ENCODE data around the gene CLHC1. TPM values are rescaled to one million over a fixed set of nuclear protein-coding genes. Genes with fewer than 3 reads are reported as not detected.

CLHC1 gene
- total RNA-seq (2021; fragmentation: NEBNext Ultra II Directional; extraction: Animal tissue kit (Norgen Biotek cat#: 25700)) (7.2 and 10.8 TPM in 2 replicates), polyA plus RNA-seq (2011; rRNA removed) (2.3 and 2.6 TPM in 2 replicates), polyA minus RNA-seq (2011; rRNA and poly(A)+ RNA removed) (3.7 and 7.6 TPM in 2 replicates)
- polyA plus RNA-seq (2011; cell fraction: cytosol; rRNA removed), result 4.0 TPM
- polyA plus RNA-seq (2011; cell fraction: nucleus; rRNA removed), result 3.5 TPM
- polyA plus RNA-seq (2012, experiment 1 of 2), result 2.5 to 5.1 TPM (median 4.6 TPM) in 4 replicates
- polyA plus RNA-seq (2012, experiment 2 of 2), result 1.2 TPM
- 5.7 TPM for polyA plus RNA-seq (2013, experiment 1 of 2)
- polyA plus RNA-seq (2013, experiment 2 of 2), result 5.9 TPM
- polyA minus RNA-seq (2011; cell fraction: cytosol; rRNA and poly(A)+ RNA removed), result 1.8 TPM
- polyA minus RNA-seq (2011; cell fraction: nucleus; rRNA and poly(A)+ RNA removed), result 8.0 TPM
- long read RNA-seq, experiment 1, partial matches to known transcripts, result 0 of 5 reads
- long read RNA-seq, experiment 1, other reads (novel, unspliced or antisense), result 5 of 5 reads
- long read RNA-seq, experiment 2, partial matches to known transcripts, result 0 of 1 reads
- long read RNA-seq, experiment 2, other reads (novel, unspliced or antisense), result 1 of 1 reads

DNA sequence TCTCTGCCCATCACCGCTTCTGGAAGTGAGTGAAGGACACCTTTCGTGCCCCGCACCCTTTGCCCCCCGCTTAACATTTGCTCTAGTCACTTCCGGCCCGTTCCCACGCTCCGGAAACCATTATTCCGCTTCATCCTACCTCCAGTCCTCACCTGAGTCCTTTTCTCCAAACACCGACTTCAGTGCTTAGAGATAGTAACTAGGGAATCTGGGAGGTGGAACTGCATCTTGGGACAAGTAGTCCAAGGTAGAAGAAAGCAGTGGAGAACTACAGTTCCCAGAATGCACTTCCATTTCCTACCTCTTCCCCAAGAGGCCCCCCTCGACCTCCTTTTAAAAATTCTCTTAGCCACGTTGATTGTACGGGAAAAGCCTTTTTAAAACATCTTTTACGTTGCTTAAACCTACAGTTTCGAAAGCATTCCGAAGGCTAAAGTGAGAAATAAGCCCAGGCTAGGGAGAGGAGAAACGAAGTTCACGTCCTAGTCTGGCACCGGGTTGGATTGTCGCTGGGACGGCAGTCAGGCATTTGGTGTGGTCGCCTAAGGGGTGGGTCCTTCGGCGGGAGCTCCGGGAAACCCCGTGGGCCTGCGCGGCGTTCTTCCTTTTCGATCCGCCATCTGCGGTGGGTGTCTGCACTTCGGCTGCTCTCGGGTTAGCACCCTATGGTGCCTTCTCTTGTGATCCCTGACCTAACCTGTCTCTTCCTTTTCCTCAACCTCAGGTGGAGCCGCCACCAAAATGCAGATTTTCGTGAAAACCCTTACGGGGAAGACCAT lies at the start of gene CLHC1, which contains the start of gene RPS27A:
TSS of gene CLHC1 (minus strand) at position 210 of the 779 bp plus-strand sequence. CDS start 9,882 bp downstream, outside the sequence.
TSS of gene RPS27A (plus strand) at position 605 of the 779 bp plus-strand sequence. CDS start at position 742, 137 bp downstream.
- H3K36me3 ChIP-seq (ENCODE audit: control insufficient read depth in 2 of 4, insufficient read depth in 4 of 4, low read length in 3 of 4), result peaks cover 20 to 42% (median 31%) of the 10 kb centered on the region in 4 experiments
- peak within 1 kb of the TSS; percentile 54 for H4K91ac ChIP-seq (replicated peaks; ENCODE audit: insufficient read length, low read length)
- peak within 1 kb of the TSS; percentile 99 for H2AFZ ChIP-seq (ENCODE audit: low read length)
- peak within 1 kb of the TSS; percentile 92 to 95 (median 94) for H3K9ac ChIP-seq (replicated peaks in 1 of 4; ENCODE audit: extremely low read depth in 1 of 4, low read depth in 3 of 4, low read length in 3 of 4)
- ChIA-PET CTCF (ENCODE audit: partially characterized antibody) (interaction anchor here (0.6 kb wide), 1 partner anchor 195 kb away, joined by 3 read pairs; no protein-coding TSS in a partner anchor), POLR2A (ENCODE audit: partially characterized antibody) (interaction anchor here (0.5 to 1.4 kb wide), 20 partner anchors 8 to 351 kb away, joined by 3 to 20 read pairs (median 4); partner anchors contain the start of genes CCDC88A, MTIF2 and RTN4)
- peak within 1 kb of the TSS; percentile 99 for H4K5ac ChIP-seq (ENCODE audit: insufficient read length, low read depth, low read length)
- no peak within 1 kb of the TSS for H2AK5ac ChIP-seq (ENCODE audit: low read depth, low read length)
- FAIRE-seq (peak; percentile 89), DNase-seq (ENCODE audit: low read depth in 1 of 2, low spot score in 2 of 2) (peak; percentile 78 to 96)
- H2BK20ac ChIP-seq (ENCODE audit: low read length), result no peak within 1 kb of the TSS
- H2BK5ac ChIP-seq (ENCODE audit: low read depth, low read length), result peak within 1 kb of the TSS; percentile 89
- H3K4me3 ChIP-seq (ENCODE audit: extremely low read depth in 1 of 4, insufficient read depth in 2 of 4, low read depth in 3 of 4, low read length in 4 of 4), result peak within 1 kb of the TSS; percentile 94 to 99 (median 96)
- 0 out of 2 replicates have a peak within 1 kb of the TSS, but pooled peaks have one; percentile 46 for H2BK15ac ChIP-seq (ENCODE audit: low read length)
- H3K27me3 ChIP-seq (replicated peaks in 1 of 4; ENCODE audit: control insufficient read depth in 3 of 4, extremely low read depth in 1 of 4, insufficient read depth in 3 of 4, low read length in 3 of 4), result no peaks in the 10 kb centered on the region
- H3K18ac ChIP-seq (ENCODE audit: extremely low read depth, low read length), result peak within 1 kb of the TSS; percentile 99
- peak within 1 kb of the TSS; percentile 90; the same call in 1 of the 2 replicates for H4K8ac ChIP-seq (ENCODE audit: extremely low read depth, insufficient read depth, low read length)
- H3K4me2 ChIP-seq (ENCODE audit: insufficient read depth in 1 of 2, low read depth in 2 of 2, low read length in 2 of 2), result peak within 1 kb of the TSS; percentile 72 to 74
- H3K23me2 ChIP-seq (ENCODE audit: low read depth, low read length), result peaks cover 6% of the 10 kb centered on the region
- H3K9me3 ChIP-seq (ENCODE audit: insufficient read depth in 2 of 2, low read depth in 1 of 2, low read length in 1 of 2), result no peaks in the 10 kb centered on the region
- peaks cover 14 to 38% of the 10 kb centered on the region in 2 experiments for H3K79me2 ChIP-seq (ENCODE audit: control insufficient read depth in 1 of 2, insufficient read depth in 2 of 2, low read length in 2 of 2)
- H3K4me1 ChIP-seq (replicated peaks in 1 of 4; ENCODE audit: control insufficient read depth in 3 of 4, insufficient read depth in 4 of 4, low read length in 3 of 4), result peaks cover 0 to 5% (median 3%) of the 10 kb centered on the region in 4 experiments; a peak in 4 of 7 replicates
- peak within 1 kb of the TSS; percentile 84 for H3K4ac ChIP-seq (replicated peaks; ENCODE audit: insufficient read length, low read depth, low read length)
- WGBS, 2 experiments (ENCODE audit: extremely low coverage in 1 of 2, insufficient coverage in 1 of 2, insufficient read length in 1 of 2, insufficient replicate concordance in 2 of 2, low coverage in 1 of 2, low lambda C conversion rate in 2 of 2, missing lambda C conversion rate in 1 of 2), result 1% methylated on average over 37 of the region's 37 CpGs; no CpG with 5 or more reads in 1 of the 2 experiments
- peak within 1 kb of the TSS; percentile 23; the same call in 1 of the 2 replicates for H2BK12ac ChIP-seq (ENCODE audit: low read depth, low read length)
- peak within 1 kb of the TSS; percentile 66 for H3K56ac ChIP-seq (replicated peaks; ENCODE audit: insufficient read length, low read depth, low read length)
- peak within 1 kb of the TSS; percentile 97 for H3K27ac ChIP-seq (ENCODE audit: low read depth, low read length)
- H3K23ac ChIP-seq (ENCODE audit: insufficient read length), result no peak within 1 kb of the TSS
- no peak within 1 kb of the TSS for H3K14ac ChIP-seq (ENCODE audit: insufficient read length)
- peaks cover 0 to 8% of the 10 kb centered on the region in 2 experiments for H4K20me1 ChIP-seq (replicated peaks in 1 of 2; ENCODE audit: control insufficient read depth in 1 of 2, insufficient read depth in 2 of 2, low read length in 2 of 2)
- peak within 1 kb of the TSS; percentile 4 for H2BK120ac ChIP-seq (replicated peaks; ENCODE audit: low read depth, low read length)
- H3K79me1 ChIP-seq (ENCODE audit: low read depth, low read length), result peaks cover 8% of the 10 kb centered on the region
- TF ChIP-seq SAP30 (IDR thresholded peaks at IDR 0.05; ENCODE audit: insufficient read depth, insufficient replicate concordance, low read length), result no peak
- no peak for TF ChIP-seq EZH2 (IDR thresholded peaks at IDR 0.05; ENCODE audit: low read depth, low read length, severe bottlenecking)
- TF ChIP-seq SIRT6 (IDR thresholded peaks at IDR 0.05; ENCODE audit: low read length), result no peak
- TF ChIP-seq GTF2F1 (IDR thresholded peaks at IDR 0.05; ENCODE audit: borderline replicate concordance, low read depth, low read length), result peak; percentile 90; the same call in 1 of the 2 replicates
- TF ChIP-seq NRF1 (IDR thresholded peaks at IDR 0.05; ENCODE audit: low read depth, low read length), result peak; percentile 33
- peak; percentile 79 for TF ChIP-seq YY1 (IDR thresholded peaks at IDR 0.05; ENCODE audit: low read depth, low read length)
- TF ChIP-seq CBX8 (IDR thresholded peaks at IDR 0.05; ENCODE audit: borderline replicate concordance, low read depth, low read length), result no peak
- no peak for TF ChIP-seq CHD2 (IDR thresholded peaks at IDR 0.05; ENCODE audit: low read length)
